ENCODE data around the gene THSD4. TPM values are rescaled to one million over a fixed set of nuclear protein-coding genes. Genes with fewer than 3 reads are reported as not detected.

THSD4 gene
- total and polyA plus RNA-seq, 2 of the 8 experiments (the other 6 are each of a cell fraction or from before 2014, with no cell fraction given): 2.5 to 6.2 TPM

DNA sequence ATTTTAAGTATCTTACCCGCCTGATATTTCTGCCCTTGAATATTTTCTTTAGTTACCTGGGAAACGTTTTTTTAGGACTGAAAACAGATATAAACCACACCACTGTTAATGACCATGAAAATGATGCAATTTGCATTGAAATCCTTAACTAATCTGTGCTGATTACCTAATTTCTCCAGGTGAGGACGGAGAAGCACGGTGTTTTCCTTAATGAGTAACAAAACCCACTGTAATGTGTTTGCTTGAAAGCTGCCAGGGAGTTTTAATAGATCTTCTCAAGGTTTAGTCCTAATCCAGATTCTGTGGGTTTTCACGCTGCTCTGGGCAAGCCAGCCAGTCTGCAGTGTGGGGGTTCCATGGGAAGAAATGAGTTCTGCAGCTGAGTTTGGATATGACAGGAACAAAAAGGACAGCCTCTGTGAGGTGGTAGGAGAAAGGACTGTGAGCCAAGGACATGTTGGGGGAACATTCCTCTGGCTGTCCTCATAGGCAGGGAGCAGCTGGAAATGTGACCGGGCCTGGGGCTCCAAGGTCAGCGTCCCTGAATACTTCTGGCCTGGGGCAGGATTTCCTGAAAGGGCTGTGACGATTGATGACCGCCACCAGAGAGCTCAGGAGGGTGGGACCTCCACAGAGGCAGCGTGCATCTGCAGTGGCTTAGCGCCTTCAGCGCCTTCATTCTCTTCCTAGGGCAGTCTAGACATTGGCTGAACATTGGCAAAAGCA lies 18.6 kb downstream of the THSD4 start (continued):
- TF ChIP-seq TCF12 (IDR thresholded peaks at IDR 0.05; ENCODE audit: low read depth, low read length) (no peak), JUND (IDR thresholded peaks at IDR 0.05; ENCODE audit: low read length) (no peak), KDM4A (IDR thresholded peaks at IDR 0.05; ENCODE audit: low read depth, low read length, severe bottlenecking) (no peak), CBX8 (IDR thresholded peaks at IDR 0.05; ENCODE audit: borderline replicate concordance, low read depth, low read length) (no peak), CHD2 (IDR thresholded peaks at IDR 0.05; ENCODE audit: low read length) (no peak), POU5F1 (IDR thresholded peaks at IDR 0.05; ENCODE audit: low read depth, low read length) (no peak), CREB1 (IDR thresholded peaks at IDR 0.05) (no peak)

All from H1 (cell line).